Renal pelvis (tissue), 4 donors: ENCODE results near the gene NUP35. TPM values are rescaled to one million over a fixed set of nuclear protein-coding genes. Genes with fewer than 3 reads are reported as not detected.
"Not testable (repeated sequence)": the region's sequence is repeated elsewhere in the genome, so short reads cannot be mapped to it uniquely, and the experiment has no call there.

Experiments used
- DNase-seq: peaks from one replicate; pipeline ENCODE4 v3.0.0-alpha.2; 2013
- polyA plus RNA-seq, 3 donors: library from polyadenylated mRNA; unstranded; fragments of 120-200 nt; gene quantifications; one replicate each; pipeline ENCODE4 v1.2.1, GENCODE V29; 2013; ENCODE audit not compliant: insufficient read length in 3 of 3

The NUP35 gene
- polyA plus RNA-seq, 3 donors = 22.6 to 26.8 (median 22.6) TPM

GRCh38 chr2:183123959-183124221 lies 353 bp upstream of the NUP35 start:
- DNase-seq = no peak

DNA sequence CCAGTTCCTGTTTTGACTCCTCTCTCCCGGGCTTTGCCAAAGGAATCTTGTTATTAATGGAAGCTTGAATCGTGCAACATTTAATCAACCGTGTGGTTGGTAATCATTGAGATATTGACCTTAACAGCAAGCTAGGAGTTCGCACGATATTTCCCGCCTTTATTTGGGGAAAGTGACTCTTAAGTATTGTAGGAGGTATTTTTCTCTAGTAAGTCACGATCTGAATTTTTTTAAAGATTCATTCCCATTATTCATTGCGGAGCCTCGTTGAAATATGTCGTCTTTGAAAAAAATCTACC lies 663 bp downstream of the NUP35 start:
- DNase-seq = no peak

GRCh38 chr2:183125659-183126341 lies 1.6 kb downstream of the NUP35 start:
- DNase-seq = no peak

- no peak for DNase-seq
Measured at GRCh38 chr2:183126635-183127034, 2.4 kb downstream of the NUP35 start.

DNA sequence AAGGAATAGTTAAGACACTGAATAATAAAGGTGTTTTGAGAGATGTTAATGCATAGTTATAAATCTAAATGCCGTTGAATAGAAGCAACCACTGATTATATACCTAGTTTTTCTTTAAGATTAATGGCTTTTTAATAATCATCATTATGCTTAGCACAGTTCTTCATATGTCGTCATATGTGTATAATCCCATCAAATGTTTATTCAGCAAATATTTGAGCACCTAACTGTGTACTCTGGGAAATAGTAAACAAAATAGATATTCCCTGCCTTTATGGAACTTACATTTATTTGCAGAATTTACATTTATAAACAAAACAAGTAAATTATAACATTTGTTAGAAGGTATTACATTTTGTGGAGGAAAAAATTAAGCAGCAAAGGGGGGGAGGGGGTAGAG lies 9.8 kb downstream of the NUP35 start:
- no peak for DNase-seq

- DNase-seq = no peak
Measured at GRCh38 chr2:183148955-183149354, 24.7 kb downstream of the NUP35 start.

DNA sequence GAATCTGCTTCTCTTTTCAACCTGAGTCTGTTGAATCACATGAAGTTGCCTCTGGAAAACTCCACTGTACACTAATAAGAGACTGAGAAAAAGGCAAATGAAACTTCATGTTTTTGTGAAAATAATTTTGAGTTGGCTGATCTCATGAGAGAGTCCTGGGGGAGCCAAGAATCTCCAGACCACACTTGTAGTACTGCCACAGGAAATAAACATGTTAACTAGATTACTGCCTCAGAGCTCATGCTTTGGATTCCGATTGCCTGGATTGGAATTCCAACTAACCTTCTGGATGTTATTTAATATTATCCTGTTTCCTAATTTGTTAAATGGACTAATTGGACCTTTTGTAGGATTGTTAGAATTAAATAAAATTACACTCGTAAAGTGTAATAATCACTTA lies 25.2 kb downstream of the NUP35 start:
- DNase-seq = no peak

- not testable (repeated sequence) for DNase-seq
Measured at GRCh38 chr2:183152280-183152679, 28.0 kb downstream of the NUP35 start.

GRCh38 chr2:183153967-183154366 lies 29.7 kb downstream of the NUP35 start:
- no peak for DNase-seq

GRCh38 chr2:183154772-183155171 lies 30.5 kb downstream of the NUP35 start:
- DNase-seq = not testable (repeated sequence)

- DNase-seq = no peak
Measured at GRCh38 chr2:183157131-183157530, 32.9 kb downstream of the NUP35 start.

DNA sequence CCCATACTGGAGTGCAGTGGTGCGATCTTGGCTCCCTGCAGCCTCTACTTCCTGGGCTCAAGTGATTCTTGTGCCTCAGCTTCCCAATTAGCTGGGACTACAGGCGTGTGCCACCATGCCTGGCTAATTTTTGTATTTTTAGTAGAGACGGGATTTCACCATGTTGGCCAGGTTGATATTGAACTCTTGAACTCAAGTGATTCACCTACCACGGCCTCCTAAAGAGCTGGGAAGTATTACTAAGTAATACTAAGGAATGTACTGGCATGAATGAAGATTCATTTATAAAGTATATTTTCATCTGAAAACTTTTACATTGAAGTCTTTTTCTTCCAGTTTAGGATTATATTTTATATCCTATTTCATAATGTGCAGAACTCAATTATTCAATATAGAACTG lies 38.1 kb downstream of the NUP35 start:
- DNase-seq = no peak

- DNase-seq = no peak
Measured at GRCh38 chr2:183163821-183164649, 39.8 kb downstream of the NUP35 start.

- no peak for DNase-seq
Measured at GRCh38 chr2:183164650-183165015, 40.4 kb downstream of the NUP35 start.

DNA sequence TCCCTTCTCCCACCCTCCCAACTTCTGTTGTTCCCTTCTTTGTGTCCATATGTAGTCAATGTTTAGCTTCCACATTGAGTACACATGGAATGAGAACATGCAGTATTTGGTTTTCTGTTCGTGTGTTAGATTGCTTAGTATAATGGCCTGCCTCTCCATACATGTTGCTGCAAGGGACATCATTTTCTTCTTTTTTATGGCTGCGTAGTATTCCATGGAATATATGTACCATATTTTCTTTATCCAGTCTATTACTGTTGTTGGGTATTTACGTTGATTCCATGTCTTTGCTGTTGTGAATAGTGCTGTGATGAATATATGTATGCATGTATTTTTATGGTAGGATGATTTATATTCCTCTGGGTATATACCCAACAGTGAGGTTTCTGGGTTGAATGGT lies 42.0 kb downstream of the NUP35 start:
- no peak for DNase-seq

DNA sequence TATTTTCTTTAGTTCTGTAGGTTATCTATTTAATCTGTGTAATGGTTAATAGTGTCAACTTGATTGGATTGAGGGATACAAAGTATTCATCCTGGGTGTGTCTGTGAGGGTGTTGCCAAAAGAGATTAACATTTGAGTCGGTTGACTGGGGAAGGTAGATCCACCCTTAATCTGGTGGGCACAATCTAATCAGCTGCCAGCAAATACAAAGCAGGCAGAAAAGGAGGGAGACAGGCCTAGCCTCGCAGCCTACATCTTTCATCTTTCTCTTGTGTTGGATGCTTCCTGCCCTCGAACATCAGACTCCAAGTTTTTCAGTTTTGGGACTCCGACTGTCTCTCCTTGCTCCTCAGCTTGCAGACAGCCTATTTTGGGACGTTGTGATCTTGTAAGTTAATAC lies 42.7 kb downstream of the NUP35 start:
- not testable (repeated sequence) for DNase-seq

- no peak for DNase-seq
Measured at GRCh38 chr2:183172220-183172887, 48.1 kb downstream of the NUP35 start.

DNA sequence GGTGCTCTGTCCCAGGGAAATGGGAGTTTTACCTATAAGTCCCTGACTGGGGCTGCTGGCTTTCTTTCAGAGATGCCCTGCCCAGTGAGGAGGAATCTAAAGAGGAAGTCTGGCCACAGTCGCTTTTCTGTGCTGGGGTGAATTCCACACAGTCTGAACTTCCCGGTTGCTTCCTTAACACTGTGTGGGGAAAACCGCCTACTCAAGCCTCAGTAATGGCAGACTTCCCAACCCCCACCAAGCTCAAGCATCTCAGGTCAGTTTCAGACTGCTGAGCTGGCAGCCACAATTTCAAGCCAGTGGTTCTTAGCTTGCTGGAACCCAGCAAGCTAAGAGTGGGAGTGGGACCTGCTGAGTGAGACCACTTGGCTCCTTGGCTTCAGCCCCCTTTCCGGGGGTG lies 54.9 kb downstream of the NUP35 start:
- no peak for DNase-seq

- no peak for DNase-seq
Measured at GRCh38 chr2:183185534-183185933, 61.3 kb downstream of the NUP35 start.

- no peak for DNase-seq
Measured at GRCh38 chr2:183186296-183186695, 62.1 kb downstream of the NUP35 start.

- no peak for DNase-seq
Measured at GRCh38 chr2:183186766-183187165, 62.5 kb downstream of the NUP35 start.

GRCh38 chr2:183192343-183192742 lies 68.1 kb downstream of the NUP35 start:
- no peak for DNase-seq

GRCh38 chr2:183193904-183194303 lies 69.7 kb downstream of the NUP35 start:
- no peak for DNase-seq

- no peak for DNase-seq
Measured at GRCh38 chr2:183195397-183195796, 71.2 kb downstream of the NUP35 start.
